Loucy (cell line): ENCODE data around the gene TXNL4B.
A peak's percentile ranks its signal among the peaks of the same experiment; 100 is the strongest.

ENCODE experiments used
- H2AFZ ChIP-seq: fragments of 200-600 bp; sonication (generic); 2 replicates; pipeline ENCODE4 v1.6.0; 2016; ENCODE audit warnings: antibody characterized with exemption, mild to moderate bottlenecking, low read length, moderate library complexity
- H3F3A ChIP-seq: fragments of 200-600 bp; 2 replicates; pipeline ENCODE4 v1.6.0; 2016; ENCODE audit warnings: antibody characterized with exemption, low read depth, mild to moderate bottlenecking
- H3K27me3 ChIP-seq: fragments of 200-600 bp; sonication (generic); 2 replicates; pipeline ENCODE4 v1.6.1; 2014; ENCODE audit warnings: low read length, mild to moderate bottlenecking; ENCODE audit not compliant: insufficient read depth, poor library complexity, severe bottlenecking
- H3K36me3 ChIP-seq: fragments of 200-600 bp; sonication (generic); 2 replicates; pipeline ENCODE4 v1.6.1; 2016; ENCODE audit warnings: low read length; ENCODE audit not compliant: insufficient read depth
- H3K4me1 ChIP-seq: fragments of 200-600 bp; sonication (generic); 2 replicates; pipeline ENCODE4 v1.5.1; 2014; ENCODE audit warnings: low read length, mild to moderate bottlenecking; ENCODE audit not compliant: insufficient read depth, poor library complexity, severe bottlenecking
- H3K4me2 ChIP-seq: fragments of 200-600 bp; sonication (generic); 2 replicates; pipeline ENCODE4 v1.6.0; 2014; ENCODE audit warnings: antibody characterized with exemption, low read length, low read depth, mild to moderate bottlenecking; ENCODE audit not compliant: poor library complexity, severe bottlenecking
- H3K4me3 ChIP-seq: fragments of 200-600 bp; sonication (generic); 2 replicates; pipeline ENCODE4 v1.5.1; 2014; ENCODE audit warnings: low read length, mild to moderate bottlenecking, mixed read lengths; ENCODE audit not compliant: poor library complexity, severe bottlenecking
- H3K79me2 ChIP-seq: fragments of 200-600 bp; sonication (generic); 2 replicates; pipeline ENCODE4 v1.6.1; 2014; ENCODE audit warnings: low read length; ENCODE audit not compliant: insufficient read depth
- H3K9ac ChIP-seq: fragments of 200-600 bp; sonication (generic); 2 replicates; pipeline ENCODE4 v1.6.0; 2014; ENCODE audit warnings: mild to moderate bottlenecking, low read depth, low read length, moderate library complexity; ENCODE audit not compliant: poor library complexity, severe bottlenecking
- H3K9me2 ChIP-seq: fragments of 200-600 bp; sonication (generic); replicated peaks from 2 replicates; pipeline ENCODE4 v1.6.1; 2016; ENCODE audit warnings: low read depth, low read length, mixed read lengths
- H3K9me3 ChIP-seq: fragments of 200-600 bp; sonication (generic); 2 replicates; pipeline ENCODE4 v1.6.1; 2014; ENCODE audit warnings: mild to moderate bottlenecking, antibody characterized with exemption, low read length, low read depth; ENCODE audit not compliant: insufficient read depth
- H4K20me1 ChIP-seq: fragments of 200-600 bp; sonication (generic); 2 replicates; pipeline ENCODE4 v1.6.0; 2014; ENCODE audit warnings: antibody characterized with exemption, low read length, mild to moderate bottlenecking; ENCODE audit not compliant: insufficient read depth, poor library complexity, severe bottlenecking
- CTCF ChIP-seq: fragments of 200-600 bp; sonication (generic); conservative IDR thresholded peaks from 2 replicates; pipeline ENCODE4 v1.5.1; 2014; ENCODE audit warnings: mild to moderate bottlenecking, antibody characterized with exemption, low read length
- EZH2phosphoT487 ChIP-seq: fragments of 200-600 bp; IDR thresholded peaks from 2 replicates; pipeline ENCODE4 v1.6.1; 2018; ENCODE audit warnings: antibody characterized with exemption, mild to moderate bottlenecking, moderate library complexity, borderline replicate concordance

The TXNL4B gene

GRCh38 chr16:72092832-72093447 lies 480 bp downstream of the TXNL4B start:
- H3K4me1 ChIP-seq = peaks cover 31% of the 10 kb centered on the region
- H3F3A ChIP-seq = no peaks in the 10 kb centered on the region
- no peaks in the 10 kb centered on the region for H3K9me3 ChIP-seq
- TF ChIP-seq CTCF (no peak), EZH2phosphoT487 (no peak)
- peak overlapping the region; percentile 90 for H3K4me2 ChIP-seq
- H3K36me3 ChIP-seq = peaks cover 26% of the 10 kb centered on the region; the same call in 1 of the 2 replicates
- H4K20me1 ChIP-seq = peaks cover 23% of the 10 kb centered on the region
- H3K9me2 ChIP-seq = no peaks in the 10 kb centered on the region
- peak overlapping the region; percentile 86 for H2AFZ ChIP-seq
- peaks cover 71% of the 10 kb centered on the region for H3K79me2 ChIP-seq
- H3K4me3 ChIP-seq = peak overlapping the region; percentile 97
- H3K9ac ChIP-seq = peak overlapping the region; percentile 94
- H3K27me3 ChIP-seq = no peaks in the 10 kb centered on the region

- Histone ChIP-seq H3K36me3 (peaks cover 25% of the 10 kb centered on the region; the same call in 1 of the 2 replicates), H3K79me2 (peaks cover 59% of the 10 kb centered on the region), H3K4me1 (peaks cover 30% of the 10 kb centered on the region), H3K9ac (peak overlapping the region; percentile 94), H3K4me3 (peak overlapping the region; percentile 97), H3F3A (no peaks in the 10 kb centered on the region), H3K27me3 (no peaks in the 10 kb centered on the region), H2AFZ (no peak overlapping the region), H3K4me2 (peak overlapping the region; percentile 90), H4K20me1 (peaks cover 23% of the 10 kb centered on the region), H3K9me2 (no peaks in the 10 kb centered on the region), H3K9me3 (no peaks in the 10 kb centered on the region)
- TF ChIP-seq EZH2phosphoT487 = no peak
- no peak for TF ChIP-seq CTCF
Measured at GRCh38 chr16:72091217-72091616, 2.2 kb downstream of the TXNL4B start.

GRCh38 chr16:72085002-72085401 lies 8.4 kb downstream of the TXNL4B start:
- H3K4me3 ChIP-seq = no peak overlapping the region
- no peaks in the 10 kb centered on the region for H4K20me1 ChIP-seq
- peaks cover 7% of the 10 kb centered on the region; the same call in 1 of the 2 replicates for H3K79me2 ChIP-seq
- no peaks in the 10 kb centered on the region for H3K27me3 ChIP-seq
- no peak overlapping the region for H3K9ac ChIP-seq
- H3K9me3 ChIP-seq = no peaks in the 10 kb centered on the region; the same call in 1 of the 2 replicates
- no peaks in the 10 kb centered on the region for H3K9me2 ChIP-seq
- TF ChIP-seq EZH2phosphoT487 (no peak), CTCF (no peak)
- peaks cover 37% of the 10 kb centered on the region; the same call in 1 of the 2 replicates for H3K36me3 ChIP-seq
- H3F3A ChIP-seq = no peaks in the 10 kb centered on the region
- H2AFZ ChIP-seq = no peak overlapping the region
- H3K4me2 ChIP-seq = no peak overlapping the region
- H3K4me1 ChIP-seq = no peaks in the 10 kb centered on the region
